ENCODE results near the gene EPG5.
"Not testable (repeated sequence)": the region's sequence is repeated elsewhere in the genome, so short reads cannot be mapped to it uniquely, and the experiment has no call there.

DNA sequence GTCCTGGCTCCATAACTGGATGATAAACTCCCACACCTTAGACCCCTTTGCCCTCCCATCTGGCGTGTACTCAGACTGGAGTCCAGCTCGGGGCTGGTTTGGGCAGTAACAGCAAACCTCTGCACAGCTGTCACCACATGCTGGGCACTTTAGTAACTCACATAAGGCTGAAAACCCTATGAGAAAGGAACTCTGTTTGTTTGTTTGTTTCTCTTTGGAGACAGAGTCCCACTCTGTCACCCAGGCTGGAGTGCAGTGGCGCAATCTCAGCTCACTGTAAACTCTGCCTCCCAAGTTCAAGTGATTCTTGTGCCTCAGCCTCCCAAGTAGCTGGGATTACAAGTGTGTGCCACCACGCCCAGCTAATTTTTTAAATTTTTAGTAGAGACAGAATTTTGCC lies 140.4 kb downstream of the EPG5 start:
- not testable (repeated sequence) for TF ChIP-seq POLR2A (IDR thresholded peaks at IDR 0.05; ENCODE audit: low read length); GATA1 (IDR thresholded peaks at IDR 0.05; ENCODE audit: low read depth, low read length)
